Measurements from ENCODE around the gene ZKSCAN8. TPM values are rescaled to one million over a fixed set of nuclear protein-coding genes. Genes with fewer than 3 reads are reported as not detected.

Gene ZKSCAN8
- polyA plus RNA-seq, 1 donor (not counting 4 experiments of a cell fraction or from before 2014, with no cell fraction given) = 6.4 TPM

DNA sequence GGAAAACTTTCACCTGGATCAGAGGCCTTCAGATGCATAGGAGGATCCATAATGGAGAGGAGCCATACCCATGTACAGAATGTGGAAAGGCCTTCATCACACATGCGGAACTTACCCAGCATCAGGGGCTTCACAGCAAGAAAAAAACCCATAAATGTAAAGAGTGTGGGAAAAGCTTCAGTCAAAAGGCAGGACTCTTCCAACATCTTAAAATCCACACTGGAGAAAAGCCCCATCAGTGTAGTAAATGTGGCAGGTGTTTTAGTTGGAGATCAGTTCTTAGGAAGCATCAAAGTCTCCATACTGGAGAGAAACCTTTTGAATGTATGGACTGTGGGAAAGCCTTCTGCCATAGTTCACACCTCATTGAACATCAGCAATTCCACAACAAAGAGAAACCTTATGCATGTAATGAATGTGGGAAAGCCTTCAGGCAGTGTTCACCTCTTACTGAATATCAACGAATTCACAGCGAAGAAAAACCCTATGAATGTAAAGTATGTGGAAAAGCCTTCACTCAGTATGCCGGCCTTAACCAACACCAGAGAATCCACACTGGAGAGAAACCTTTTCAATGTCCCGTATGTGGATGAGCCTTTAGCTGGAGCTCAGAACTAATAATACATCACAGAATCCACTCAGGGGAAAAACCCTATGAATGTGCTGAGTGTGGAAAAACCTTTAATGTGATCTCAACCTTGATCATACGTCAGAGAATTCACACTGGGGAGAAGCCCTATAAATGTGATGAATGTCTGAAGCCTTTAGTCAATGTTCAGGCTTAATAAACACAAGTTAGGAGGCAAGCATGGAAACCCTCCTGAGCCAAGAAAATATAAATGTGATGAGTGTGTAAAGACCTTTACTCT is 46.7 kb downstream of the ZKSCAN8 start:
- TF ChIP-seq EZH2 (IDR thresholded peaks at IDR 0.05; ENCODE audit: low read length) = no peak
- TF ChIP-seq, protein P1, sequence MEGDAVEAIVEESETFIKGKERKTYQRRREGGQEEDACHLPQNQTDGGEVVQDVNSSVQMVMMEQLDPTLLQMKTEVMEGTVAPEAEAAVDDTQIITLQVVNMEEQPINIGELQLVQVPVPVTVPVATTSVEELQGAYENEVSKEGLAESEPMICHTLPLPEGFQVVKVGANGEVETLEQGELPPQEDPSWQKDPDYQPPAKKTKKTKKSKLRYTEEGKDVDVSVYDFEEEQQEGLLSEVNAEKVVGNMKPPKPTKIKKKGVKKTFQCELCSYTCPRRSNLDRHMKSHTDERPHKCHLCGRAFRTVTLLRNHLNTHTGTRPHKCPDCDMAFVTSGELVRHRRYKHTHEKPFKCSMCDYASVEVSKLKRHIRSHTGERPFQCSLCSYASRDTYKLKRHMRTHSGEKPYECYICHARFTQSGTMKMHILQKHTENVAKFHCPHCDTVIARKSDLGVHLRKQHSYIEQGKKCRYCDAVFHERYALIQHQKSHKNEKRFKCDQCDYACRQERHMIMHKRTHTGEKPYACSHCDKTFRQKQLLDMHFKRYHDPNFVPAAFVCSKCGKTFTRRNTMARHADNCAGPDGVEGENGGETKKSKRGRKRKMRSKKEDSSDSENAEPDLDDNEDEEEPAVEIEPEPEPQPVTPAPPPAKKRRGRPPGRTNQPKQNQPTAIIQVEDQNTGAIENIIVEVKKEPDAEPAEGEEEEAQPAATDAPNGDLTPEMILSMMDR (optimal IDR thresholded peaks at IDR 0.05 in 1 of 3, IDR thresholded peaks at IDR 0.05 in 1 of 3, conservative IDR thresholded peaks at IDR 0.05 in 1 of 3; ENCODE audit: extremely low read depth in 1 of 3, insufficient read depth in 2 of 3, low read length in 3 of 3) = no peak
- H3K4me1 ChIP-seq (ENCODE audit: control insufficient read depth, extremely low read depth, insufficient read depth, low read length) = no peaks in the 10 kb centered on the region
- dilution Hi-C loops (cut with MboI; ENCODE audit: extremely low pct_ligation_motif_present, low sequenced_read_pairs) = no loop called here
- no peak overlapping the region for H3K27ac ChIP-seq (ENCODE audit: control insufficient read depth, insufficient read depth, low read length)
- FAIRE-seq (no peak), DNase-seq (ENCODE audit: low read depth, low spot score) (no peak)
- H3K4me3 ChIP-seq (ENCODE audit: control insufficient read depth in 2 of 3, extremely low read depth in 1 of 3, insufficient read depth in 2 of 3, low read depth in 1 of 3, low read length in 3 of 3) = no peak overlapping the region
- peaks cover 17% of the 10 kb centered on the region for H3K9me3 ChIP-seq (ENCODE audit: control insufficient read depth, low read depth, low read length)
- no peaks in the 10 kb centered on the region for H3K27me3 ChIP-seq (ENCODE audit: control insufficient read depth, extremely low read depth, insufficient read depth, low read length)
- H2AFZ ChIP-seq (ENCODE audit: control insufficient read depth, low read length) = no peak overlapping the region
- H4K20me1 ChIP-seq (ENCODE audit: control insufficient read depth, extremely low read depth, insufficient read depth, low read length) = no peaks in the 10 kb centered on the region
- no peaks in the 10 kb centered on the region for H3K36me3 ChIP-seq (ENCODE audit: control insufficient read depth in 2 of 2, extremely low read depth in 1 of 2, insufficient read depth in 2 of 2, low read length in 2 of 2)
- H3K9me1 ChIP-seq (ENCODE audit: control insufficient read depth, extremely low read depth, insufficient read depth, low read length) = no peaks in the 10 kb centered on the region
- no peak overlapping the region for H3K4me2 ChIP-seq (ENCODE audit: control insufficient read depth, extremely low read depth, insufficient read depth, low read depth, low read length)
- no peak overlapping the region for H3K9ac ChIP-seq (ENCODE audit: control insufficient read depth, extremely low read depth, insufficient read depth, low read length)
- H3K79me2 ChIP-seq (ENCODE audit: control insufficient read depth, insufficient read depth, low read length) = no peaks in the 10 kb centered on the region

DNA sequence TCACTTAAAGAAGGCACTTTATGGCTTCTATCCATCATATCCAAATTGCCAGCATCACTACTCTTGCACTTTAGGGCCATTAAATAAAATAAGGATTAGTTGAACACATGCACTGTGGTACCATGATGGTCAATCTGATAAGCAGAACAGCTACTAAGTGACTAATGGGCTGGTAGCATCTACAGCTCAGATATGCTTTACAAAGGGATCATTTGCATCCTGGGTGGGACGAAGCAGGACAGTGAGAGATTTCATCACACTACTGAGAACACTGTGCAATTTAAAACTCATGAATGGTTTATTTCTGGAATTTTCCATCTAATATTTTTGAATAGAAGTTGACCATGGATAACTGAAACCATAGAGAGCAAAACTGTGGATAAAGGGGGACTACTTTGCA is 58.3 kb downstream of the ZKSCAN8 start:
- Histone ChIP-seq H3K9ac (ENCODE audit: control insufficient read depth, extremely low read depth, insufficient read depth, low read length) (no peak overlapping the region), H3K79me2 (ENCODE audit: control insufficient read depth, insufficient read depth, low read length) (no peaks in the 10 kb centered on the region), H3K36me3 (ENCODE audit: control insufficient read depth in 2 of 2, extremely low read depth in 1 of 2, insufficient read depth in 2 of 2, low read length in 2 of 2) (no peaks in the 10 kb centered on the region), H3K9me1 (ENCODE audit: control insufficient read depth, extremely low read depth, insufficient read depth, low read length) (no peaks in the 10 kb centered on the region), H4K20me1 (ENCODE audit: control insufficient read depth, extremely low read depth, insufficient read depth, low read length) (no peaks in the 10 kb centered on the region), H3K4me3 (ENCODE audit: control insufficient read depth in 2 of 3, extremely low read depth in 1 of 3, insufficient read depth in 2 of 3, low read depth in 1 of 3, low read length in 3 of 3) (no peak overlapping the region), H3K4me1 (ENCODE audit: control insufficient read depth, extremely low read depth, insufficient read depth, low read length) (no peaks in the 10 kb centered on the region), H3K27ac (ENCODE audit: control insufficient read depth, insufficient read depth, low read length) (no peak overlapping the region), H3K27me3 (ENCODE audit: control insufficient read depth, extremely low read depth, insufficient read depth, low read length) (peaks cover 2% of the 10 kb centered on the region), H3K4me2 (ENCODE audit: control insufficient read depth, extremely low read depth, insufficient read depth, low read depth, low read length) (no peak overlapping the region), H2AFZ (ENCODE audit: control insufficient read depth, low read length) (no peak overlapping the region), H3K9me3 (ENCODE audit: control insufficient read depth, low read depth, low read length) (no peaks in the 10 kb centered on the region)
- FAIRE-seq = no peak
- no peak for DNase-seq (ENCODE audit: low read depth, low spot score)
- TF ChIP-seq, protein P1 (optimal IDR thresholded peaks at IDR 0.05 in 1 of 3, IDR thresholded peaks at IDR 0.05 in 1 of 3, conservative IDR thresholded peaks at IDR 0.05 in 1 of 3; ENCODE audit: extremely low read depth in 1 of 3, insufficient read depth in 2 of 3, low read length in 3 of 3) = no peak
- TF ChIP-seq EZH2 (IDR thresholded peaks at IDR 0.05; ENCODE audit: low read length) = no peak
- dilution Hi-C loops (cut with MboI; ENCODE audit: extremely low pct_ligation_motif_present, low sequenced_read_pairs) = no loop called here
